Neural cell (in vitro differentiated cells): ENCODE results near the gene ANKRD10. TPM values are rescaled to one million over a fixed set of nuclear protein-coding genes. Genes with fewer than 3 reads are reported as not detected.

ENCODE experiments used
- H2AFZ ChIP-seq: fragments of 200-600, 300-800 bp; sonication (generic), shearing (Covaris generic); 2 replicates; pipeline ENCODE4 v1.6.0; 2014; ENCODE audit warnings: low read depth, mild to moderate bottlenecking, antibody characterized with exemption, low read length, moderate library complexity
- H3F3A ChIP-seq: fragments of 200-600 bp; shearing (Covaris generic); 2 replicates; pipeline ENCODE4 v1.6.1; 2016; ENCODE audit warnings: mild to moderate bottlenecking, moderate library complexity, mixed read lengths, antibody characterized with exemption, low read length; ENCODE audit not compliant: insufficient read depth, poor library complexity, severe bottlenecking
- H3K27ac ChIP-seq: fragments of 200-600, 300-800 bp; sonication (generic), shearing (Covaris generic); 2 replicates; pipeline ENCODE4 v1.5.1; 2014; ENCODE audit warnings: mild to moderate bottlenecking, low read length, moderate library complexity
- H3K27me3 ChIP-seq: fragments of 300-800, 200-600 bp; sonication (generic), shearing (Covaris generic); 2 replicates; pipeline ENCODE4 v1.6.0; 2014; ENCODE audit warnings: mild to moderate bottlenecking, low read depth, low read length, moderate library complexity; ENCODE audit not compliant: insufficient read depth
- H3K36me3 ChIP-seq: fragments of 300-800, 200-600 bp; sonication (generic), shearing (Covaris generic); 2 replicates; pipeline ENCODE4 v1.5.1; 2014; ENCODE audit warnings: mild to moderate bottlenecking, antibody characterized with exemption, low read length, moderate library complexity; ENCODE audit not compliant: insufficient read depth
- H3K4me2 ChIP-seq: fragments of 300-800, 200-600 bp; sonication (generic), shearing (Covaris generic); 2 replicates; pipeline ENCODE4 v1.6.0; 2014; ENCODE audit warnings: mild to moderate bottlenecking, low read length
- H3K4me3 ChIP-seq: fragments of 300-800, 200-600 bp; sonication (generic), shearing (Covaris generic); 2 replicates; pipeline ENCODE4 v1.5.1; 2014; ENCODE audit warnings: mild to moderate bottlenecking, low read length, moderate library complexity
- H3K79me2 ChIP-seq: fragments of 200-600 bp; shearing (Covaris generic); replicated peaks from 2 replicates; pipeline ENCODE4 v1.6.0; 2014; ENCODE audit warnings: mild to moderate bottlenecking, low read length, moderate library complexity; ENCODE audit not compliant: insufficient read depth
- H3K9ac ChIP-seq: fragments of 300-800, 200-600 bp; sonication (generic), shearing (Covaris generic); 2 replicates; pipeline ENCODE4 v1.6.1; 2016; ENCODE audit warnings: mild to moderate bottlenecking, low read length, mixed read lengths
- H3K9me2 ChIP-seq: fragments of 200-600 bp; shearing (Covaris generic); 2 replicates; pipeline ENCODE4 v1.6.1; 2016; ENCODE audit warnings: mild to moderate bottlenecking, low read length, mixed read lengths; ENCODE audit not compliant: insufficient read depth
- H3K9me3 ChIP-seq: fragments of 200-600, 300-800 bp; sonication (generic), shearing (Covaris generic); 2 replicates; pipeline ENCODE4 v1.6.1; 2016; ENCODE audit warnings: mild to moderate bottlenecking, mixed run types, low read length, moderate library complexity, mixed read lengths
- H4K20me1 ChIP-seq: fragments of 200-600 bp; shearing (Covaris generic); 2 replicates; pipeline ENCODE4 v1.6.1; 2016; ENCODE audit warnings: mild to moderate bottlenecking, mixed run types; ENCODE audit not compliant: insufficient read depth
- CTCF ChIP-seq: fragments of 450-650 bp; IDR thresholded peaks from 2 replicates; pipeline ENCODE4 v1.5.1; 2014; ENCODE audit warnings: antibody characterized with exemption, mild to moderate bottlenecking, moderate library complexity; ENCODE audit not compliant: poor library complexity, severe bottlenecking
- EP300 ChIP-seq: fragments of 450-650 bp; conservative IDR thresholded peaks from 2 replicates; pipeline ENCODE4 v1.6.1; 2014; ENCODE audit warnings: antibody characterized with exemption, mild to moderate bottlenecking, moderate library complexity; ENCODE audit not compliant: poor library complexity, severe bottlenecking
- EZH2 ChIP-seq: fragments of 200-600, 300-800 bp; shearing (Covaris generic), sonication (generic); IDR thresholded peaks from 2 replicates; pipeline ENCODE4 v1.6.1; 2014; ENCODE audit warnings: antibody characterized with exemption, low read length, borderline replicate concordance, mild to moderate bottlenecking; ENCODE audit not compliant: insufficient read depth, poor library complexity, severe bottlenecking
- MXI1 ChIP-seq: fragments of 450-650 bp; conservative IDR thresholded peaks from 2 replicates; pipeline ENCODE4 v1.6.1; 2014; ENCODE audit warnings: antibody characterized with exemption, mild to moderate bottlenecking; ENCODE audit not compliant: poor library complexity, severe bottlenecking
- POLR2AphosphoS5 ChIP-seq: IDR thresholded peaks from 2 replicates; pipeline ENCODE4 v1.6.1; 2012
- RAD21 ChIP-seq: fragments of 450-650 bp; conservative IDR thresholded peaks from 2 replicates; pipeline ENCODE4 v1.6.1; 2014; ENCODE audit warnings: antibody characterized with exemption, mild to moderate bottlenecking, moderate library complexity
- REST ChIP-seq: IDR thresholded peaks from 2 replicates; pipeline ENCODE4 v1.6.1; 2012; ENCODE audit warnings: borderline replicate concordance
- SMC3 ChIP-seq: fragments of 450-650 bp; conservative IDR thresholded peaks from 2 replicates; pipeline ENCODE4 v1.6.1; 2014; ENCODE audit warnings: antibody characterized with exemption, mild to moderate bottlenecking, moderate library complexity; ENCODE audit not compliant: poor library complexity
- TAF1 ChIP-seq: IDR thresholded peaks from 2 replicates; pipeline ENCODE4 v1.6.1; 2012; ENCODE audit warnings: low read depth
- polyA plus RNA-seq: library from polyadenylated mRNA; depleted of rRNA; stranded (reverse); fragments of >200 nt; gene quantifications from 2 replicates; pipeline ENCODE4 v1.2.3, GENCODE V29; 2014

The ANKRD10 gene
- polyA plus RNA-seq, 1 donor from 2014 or later: 564 TPM

- H3K36me3 ChIP-seq: no peaks in the 10 kb centered on the region
- peaks cover 50% of the 10 kb centered on the region for H3K79me2 ChIP-seq
- TF ChIP-seq RAD21 (peak; percentile 20), MXI1 (peak; percentile 82), REST (peak; percentile 97), TAF1 (peak; percentile 74), EP300 (no peak), CTCF (no peak), EZH2 (no peak), POLR2AphosphoS5 (peak; percentile 85), SMC3 (no peak)
- H3K4me2 ChIP-seq: no peak overlapping the region
- H3K9me2 ChIP-seq: no peaks in the 10 kb centered on the region
- peak overlapping the region; percentile 99 for H3K9ac ChIP-seq
- peaks cover 25% of the 10 kb centered on the region for H4K20me1 ChIP-seq
- H3F3A ChIP-seq: no peaks in the 10 kb centered on the region
- H3K27ac ChIP-seq: peak overlapping the region; percentile 99
- no peaks in the 10 kb centered on the region for H3K27me3 ChIP-seq
- H3K9me3 ChIP-seq: no peaks in the 10 kb centered on the region
- H2AFZ ChIP-seq: peak overlapping the region; percentile 94
- H3K4me3 ChIP-seq: peak overlapping the region; percentile 87
Observed at GRCh38 chr13:110914331-110915056, 375 bp downstream of the ANKRD10 start.

GRCh38 chr13:110914081-110914330, 863 bp downstream of the ANKRD10 start:
- no peaks in the 10 kb centered on the region for H3K36me3 ChIP-seq
- H3K4me2 ChIP-seq: no peak overlapping the region
- no peaks in the 10 kb centered on the region for H3K9me3 ChIP-seq
- H3K27ac ChIP-seq: peak overlapping the region; percentile 99
- TF ChIP-seq RAD21: no peak
- peak; percentile 1 for TF ChIP-seq TAF1
- no peaks in the 10 kb centered on the region for H3F3A ChIP-seq
- H3K4me3 ChIP-seq: peak overlapping the region; percentile 87
- H2AFZ ChIP-seq: no peak overlapping the region
- peaks cover 55% of the 10 kb centered on the region for H3K79me2 ChIP-seq
- peaks cover 28% of the 10 kb centered on the region for H4K20me1 ChIP-seq
- H3K9ac ChIP-seq: peak overlapping the region; percentile 99
- no peaks in the 10 kb centered on the region for H3K9me2 ChIP-seq
- H3K27me3 ChIP-seq: no peaks in the 10 kb centered on the region
